ENCODE data around the gene PLCXD3. TPM values are rescaled to one million over a fixed set of nuclear protein-coding genes. Genes with fewer than 3 reads are reported as not detected.
A peak's percentile ranks its signal among the peaks of the same experiment; 100 is the strongest.

The PLCXD3 gene
- total RNA-seq, 2 donors from 2014 or later, result 44.5 to 68.3 TPM

DNA sequence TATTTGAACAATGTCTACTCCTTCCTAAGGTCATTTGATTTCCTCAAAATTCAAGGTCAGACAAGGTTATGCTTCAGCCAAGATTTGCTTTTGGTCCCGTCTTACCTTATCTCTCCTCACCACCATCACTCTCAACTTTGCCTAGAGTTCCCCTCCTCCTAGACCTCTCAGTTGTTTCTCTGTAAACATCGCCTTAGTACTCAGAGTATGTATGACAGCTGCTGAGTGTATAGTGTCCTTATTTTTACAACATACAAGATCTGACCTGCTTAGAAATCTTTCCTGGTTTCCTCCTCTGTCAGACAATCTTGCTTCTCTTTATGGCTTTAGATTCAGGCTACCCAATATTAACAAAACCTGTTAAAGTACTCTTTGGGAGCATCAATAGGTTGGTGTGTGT, 247.1 kb downstream of the PLCXD3 start:
- no peak for DNase-seq (ENCODE audit: low spot score)
- Histone ChIP-seq H3K27ac (peak overlapping the region; percentile 9 to 41), H3K4me1 (peaks cover 0 to 15% of the 10 kb centered on the region in 2 donors), H3K27me3 (no peaks in the 10 kb centered on the region), H3K4me3 (no peak overlapping the region), H3K9me3 (no peaks in the 10 kb centered on the region), H3K36me3 (no peaks in the 10 kb centered on the region)
- TF ChIP-seq CTCF (IDR thresholded peaks at IDR 0.05), result no peak

Measured in right atrium auricular region (tissue), 2 donors.